KMS-11 (cell line): ENCODE data around the gene RAPSN.

ENCODE experiments used
- H2AFZ ChIP-seq: fragments of 200-600 bp; sonication (generic); 2 replicates; pipeline ENCODE4 v1.6.1; 2016; ENCODE audit warnings: antibody characterized with exemption, mixed run types, low read depth
- H3K27ac ChIP-seq: fragments of 200-600 bp; sonication (generic); 2 replicates; pipeline ENCODE4 v1.6.1; 2016; ENCODE audit warnings: mild to moderate bottlenecking, mixed run types
- H3K27me3 ChIP-seq: fragments of 200-600 bp; sonication (generic); 2 replicates; pipeline ENCODE4 v1.6.1; 2017; ENCODE audit warnings: mild to moderate bottlenecking, low read depth, mixed run types, moderate library complexity; ENCODE audit not compliant: insufficient read depth
- H3K36me3 ChIP-seq: fragments of 200-600 bp; sonication (generic); 2 replicates; pipeline ENCODE4 v1.6.1; 2017; ENCODE audit warnings: mild to moderate bottlenecking, mixed run types; ENCODE audit not compliant: insufficient read depth
- H3K4me1 ChIP-seq: fragments of 200-600 bp; sonication (generic); 2 replicates; pipeline ENCODE4 v1.6.1; 2016; ENCODE audit warnings: mild to moderate bottlenecking, low read depth, mixed run types; ENCODE audit not compliant: poor library complexity, severe bottlenecking
- H3K4me2 ChIP-seq: fragments of 200-600 bp; sonication (generic); 2 replicates; pipeline ENCODE4 v1.7.0; 2016; ENCODE audit warnings: mild to moderate bottlenecking, mixed run types
- H3K4me3 ChIP-seq: fragments of 200-600 bp; sonication (generic); IDR thresholded peaks from 2 replicates; pipeline ENCODE4 v1.6.1; 2017; ENCODE audit warnings: low read depth, low read length, mixed read lengths; ENCODE audit not compliant: insufficient read depth
- H3K79me2 ChIP-seq: fragments of 200-600 bp; sonication (generic); 2 replicates; pipeline ENCODE4 v1.6.1; 2016; ENCODE audit warnings: low read depth, mixed run types; ENCODE audit not compliant: insufficient read depth
- H3K9ac ChIP-seq: fragments of 200-600 bp; sonication (generic); 2 replicates; pipeline ENCODE4 v1.6.1; 2016; ENCODE audit warnings: mild to moderate bottlenecking, mixed run types
- H4K20me1 ChIP-seq: fragments of 200-600 bp; sonication (generic); 2 replicates; pipeline ENCODE4 v1.6.1; 2016; ENCODE audit warnings: mild to moderate bottlenecking, mixed run types; ENCODE audit not compliant: insufficient read depth
- TF ChIP-seq, protein P1 (sequence below): fragments of 200-600 bp; sonication (generic); conservative IDR thresholded peaks from 2 replicates; pipeline ENCODE4 v1.6.1; 2017; ENCODE audit warnings: low read depth, mild to moderate bottlenecking, antibody characterized with exemption, low read length, moderate library complexity, mixed read lengths

Gene RAPSN

DNA sequence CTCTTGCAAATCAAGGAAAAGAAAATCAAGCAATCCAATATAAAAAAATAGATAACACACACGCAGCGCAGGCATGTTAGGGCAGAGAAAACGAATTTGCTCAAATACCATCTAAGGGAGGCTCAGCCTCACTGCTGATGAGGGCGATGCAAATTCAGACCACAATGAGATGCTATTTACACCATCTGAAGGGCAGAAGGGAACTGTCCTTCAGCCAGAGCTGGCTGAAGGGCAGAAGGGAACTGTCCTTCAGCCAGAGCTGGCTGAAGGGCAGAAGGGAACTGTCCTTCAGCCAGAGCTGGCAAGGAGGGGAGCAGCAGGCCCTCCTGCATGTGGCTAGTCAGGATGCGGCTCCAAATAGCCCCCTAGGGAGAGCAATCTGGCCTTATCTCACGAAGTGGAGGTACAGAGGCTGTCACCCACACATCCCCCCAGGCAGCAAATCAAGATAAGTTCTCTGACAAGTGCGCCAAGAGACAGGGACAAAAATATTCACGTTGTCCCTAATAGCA, 48.1 kb downstream of the RAPSN start:
- Histone ChIP-seq H3K4me1 (peaks cover 9% of the 10 kb centered on the region), H3K27ac (no peak overlapping the region), H3K27me3 (no peaks in the 10 kb centered on the region), H3K4me2 (peak overlapping the region; percentile 76; the same call in 1 of the 2 replicates), H4K20me1 (no peaks in the 10 kb centered on the region), H2AFZ (peak overlapping the region; percentile 64), H3K36me3 (no peaks in the 10 kb centered on the region), H3K4me3 (no peak overlapping the region), H3K79me2 (no peaks in the 10 kb centered on the region), H3K9ac (no peak overlapping the region)
- TF ChIP-seq, protein P1, sequence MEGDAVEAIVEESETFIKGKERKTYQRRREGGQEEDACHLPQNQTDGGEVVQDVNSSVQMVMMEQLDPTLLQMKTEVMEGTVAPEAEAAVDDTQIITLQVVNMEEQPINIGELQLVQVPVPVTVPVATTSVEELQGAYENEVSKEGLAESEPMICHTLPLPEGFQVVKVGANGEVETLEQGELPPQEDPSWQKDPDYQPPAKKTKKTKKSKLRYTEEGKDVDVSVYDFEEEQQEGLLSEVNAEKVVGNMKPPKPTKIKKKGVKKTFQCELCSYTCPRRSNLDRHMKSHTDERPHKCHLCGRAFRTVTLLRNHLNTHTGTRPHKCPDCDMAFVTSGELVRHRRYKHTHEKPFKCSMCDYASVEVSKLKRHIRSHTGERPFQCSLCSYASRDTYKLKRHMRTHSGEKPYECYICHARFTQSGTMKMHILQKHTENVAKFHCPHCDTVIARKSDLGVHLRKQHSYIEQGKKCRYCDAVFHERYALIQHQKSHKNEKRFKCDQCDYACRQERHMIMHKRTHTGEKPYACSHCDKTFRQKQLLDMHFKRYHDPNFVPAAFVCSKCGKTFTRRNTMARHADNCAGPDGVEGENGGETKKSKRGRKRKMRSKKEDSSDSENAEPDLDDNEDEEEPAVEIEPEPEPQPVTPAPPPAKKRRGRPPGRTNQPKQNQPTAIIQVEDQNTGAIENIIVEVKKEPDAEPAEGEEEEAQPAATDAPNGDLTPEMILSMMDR = no peak

DNA sequence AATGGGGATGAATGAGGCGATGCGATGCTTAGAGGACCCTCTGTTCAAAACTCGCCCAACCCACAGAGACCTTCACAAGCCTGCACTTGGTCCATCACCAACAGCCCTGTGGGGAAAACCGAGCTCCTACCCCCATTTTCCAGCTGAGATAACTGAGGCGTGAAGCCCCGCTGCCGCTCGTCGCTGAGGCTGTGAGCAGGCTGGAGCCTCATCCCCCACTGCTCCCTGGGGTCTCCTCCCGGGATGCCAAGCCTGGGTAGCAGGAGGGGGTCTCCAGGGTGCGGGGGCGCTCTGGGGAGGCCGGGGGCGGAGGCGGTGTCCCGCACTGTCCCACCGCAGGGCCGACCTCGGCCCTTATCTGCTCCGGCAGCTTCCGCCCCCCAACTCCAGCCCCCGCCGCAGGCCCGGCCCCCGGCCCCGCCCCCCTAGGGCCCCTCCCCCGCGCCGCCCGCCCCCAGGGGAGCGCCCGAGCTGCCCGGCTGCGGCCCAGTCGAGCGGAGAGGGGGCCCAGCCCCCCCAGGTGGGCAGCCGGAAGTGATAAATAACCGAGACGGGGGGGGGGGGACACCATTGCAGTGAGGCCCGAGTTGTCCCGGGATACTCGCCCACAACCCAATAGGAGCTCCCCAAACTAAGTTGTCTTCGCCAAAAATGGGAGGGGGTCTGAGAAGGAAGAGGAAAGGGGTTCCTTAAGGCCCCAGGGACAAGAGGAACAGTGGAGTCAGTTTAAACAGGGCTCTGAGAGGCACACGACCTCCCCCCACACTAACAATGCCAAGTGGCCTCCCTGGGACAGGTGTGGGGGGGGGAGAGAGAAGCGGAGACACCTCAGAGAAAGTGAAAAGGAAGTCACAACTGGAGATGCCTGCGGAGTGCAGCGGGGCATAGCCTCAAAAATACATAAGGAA, 48.8 kb downstream of the RAPSN start:
- Histone ChIP-seq H3K4me3 (no peak overlapping the region), H3K79me2 (no peaks in the 10 kb centered on the region), H3K27ac (no peak overlapping the region), H3K4me1 (peaks cover 9% of the 10 kb centered on the region), H4K20me1 (no peaks in the 10 kb centered on the region), H2AFZ (peak overlapping the region; percentile 77), H3K4me2 (peak overlapping the region; percentile 76), H3K9ac (no peak overlapping the region), H3K27me3 (no peaks in the 10 kb centered on the region), H3K36me3 (no peaks in the 10 kb centered on the region)
- TF ChIP-seq, protein P1 = no peak

DNA sequence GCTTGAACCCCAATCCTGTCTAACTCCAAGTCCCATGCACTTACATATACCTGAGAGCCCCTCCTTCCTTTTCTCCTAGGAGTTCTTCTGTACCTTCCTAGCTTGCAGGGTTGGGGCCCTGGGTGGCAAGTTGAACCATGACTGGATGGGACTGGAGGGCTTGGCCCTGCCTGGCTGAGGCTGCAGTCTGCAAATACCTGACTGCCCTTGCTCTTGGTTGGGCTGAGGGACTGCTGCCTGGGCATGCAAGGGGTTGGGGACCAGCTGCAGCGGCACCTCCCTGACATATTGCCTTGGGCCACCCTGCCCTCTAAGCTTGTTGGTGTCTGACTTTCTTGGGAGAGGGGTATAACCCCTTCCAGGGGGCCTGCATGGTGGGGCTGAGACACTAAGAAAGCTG, 50.4 kb downstream of the RAPSN start:
- TF ChIP-seq, protein P1 = no peak
- Histone ChIP-seq H3K4me3 (no peak overlapping the region), H2AFZ (no peak overlapping the region), H3K27ac (no peak overlapping the region), H3K4me1 (peaks cover 16% of the 10 kb centered on the region), H3K9ac (no peak overlapping the region), H3K4me2 (no peak overlapping the region), H3K27me3 (no peaks in the 10 kb centered on the region), H4K20me1 (no peaks in the 10 kb centered on the region), H3K79me2 (no peaks in the 10 kb centered on the region), H3K36me3 (no peaks in the 10 kb centered on the region)

DNA sequence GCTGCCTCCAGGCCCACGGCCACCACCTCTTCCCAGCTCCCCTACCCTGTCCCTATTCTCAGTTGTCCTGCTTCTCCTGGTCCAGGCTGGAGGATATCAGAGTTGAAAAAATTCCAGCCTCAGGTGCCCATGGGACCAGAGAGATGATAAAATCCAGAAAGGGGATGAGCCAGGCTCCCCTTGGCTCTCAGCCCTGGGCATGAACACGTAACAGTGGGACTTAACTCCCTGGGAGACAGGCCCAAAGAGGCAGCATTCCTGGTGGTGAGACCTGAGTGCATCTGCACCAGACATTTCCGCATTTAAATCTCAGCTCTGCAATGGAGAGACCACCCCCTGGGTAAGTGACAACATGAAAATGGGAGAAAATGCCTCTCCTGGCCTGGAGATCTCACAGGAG, 50.9 kb downstream of the RAPSN start:
- Histone ChIP-seq H3K27ac (no peak overlapping the region), H3K9ac (no peak overlapping the region), H3K4me3 (no peak overlapping the region), H4K20me1 (no peaks in the 10 kb centered on the region), H3K27me3 (no peaks in the 10 kb centered on the region), H3K4me1 (peaks cover 22% of the 10 kb centered on the region), H3K36me3 (no peaks in the 10 kb centered on the region), H3K79me2 (no peaks in the 10 kb centered on the region), H3K4me2 (no peak overlapping the region), H2AFZ (no peak overlapping the region)
- TF ChIP-seq, protein P1 = no peak
